ENCODE data around the gene IFNA1.

Gene IFNA1

DNA sequence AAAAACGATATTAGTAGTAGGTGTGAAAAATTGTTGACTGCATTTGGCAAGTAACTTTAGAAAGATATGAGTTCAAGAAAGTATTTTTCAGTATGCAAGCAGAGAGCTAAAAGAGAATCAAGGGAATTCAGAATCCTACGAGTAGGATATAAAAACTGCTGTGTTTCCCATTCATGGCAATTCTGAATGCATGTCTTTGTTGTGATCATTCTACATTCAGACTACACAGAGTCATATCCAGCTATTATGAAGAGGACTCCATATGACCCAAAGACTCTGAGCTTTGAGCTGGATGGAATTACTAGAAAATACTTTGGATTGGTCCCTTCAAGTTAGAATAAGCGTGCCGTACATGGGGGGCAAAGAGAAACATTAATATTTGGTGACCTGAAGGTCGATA is 29.9 kb downstream of the IFNA1 start:
- H3K4me1 Mint-ChIP-seq, result no peaks in the 10 kb centered on the region
- no peaks in the 10 kb centered on the region for H3K9me3 Mint-ChIP-seq
- TF ChIP-seq CTCF (IDR thresholded peaks at IDR 0.05; ENCODE audit: unreplicated experiment in 3 of 3), result no peak
- H3K27me3 Mint-ChIP-seq (ENCODE audit: low read depth), result peaks cover 5% of the 10 kb centered on the region
- no peak overlapping the region for H3K4me3 Mint-ChIP-seq
- H3K36me3 Mint-ChIP-seq (ENCODE audit: low read depth), result no peaks in the 10 kb centered on the region
- H3K27ac Mint-ChIP-seq, result no peak overlapping the region

DNA sequence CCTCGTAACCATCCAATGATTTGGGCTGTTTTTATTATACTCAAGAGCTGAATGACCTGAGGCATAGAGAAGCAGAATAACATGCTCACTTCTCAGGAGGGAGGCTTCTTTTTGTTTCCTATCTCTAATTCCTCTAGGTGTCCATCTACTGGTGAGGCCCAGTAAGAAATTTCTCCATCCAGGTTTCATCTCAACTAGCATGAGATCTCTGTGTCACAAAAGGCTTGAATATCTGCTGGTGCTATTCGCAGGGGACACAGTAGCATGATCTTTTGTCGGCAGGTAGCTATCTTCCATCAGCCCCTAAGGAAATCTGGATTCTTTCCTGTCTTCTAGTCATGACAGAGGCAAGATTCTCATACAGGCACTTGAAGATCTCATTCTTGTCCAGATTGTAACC is 33.0 kb downstream of the IFNA1 start:
- Mint-ChIP-seq H3K36me3 (ENCODE audit: low read depth) (no peaks in the 10 kb centered on the region), H3K4me1 (no peaks in the 10 kb centered on the region), H3K27ac (no peak overlapping the region), H3K9me3 (no peaks in the 10 kb centered on the region), H3K27me3 (ENCODE audit: low read depth) (peaks cover 5% of the 10 kb centered on the region), H3K4me3 (no peak overlapping the region)
- TF ChIP-seq CTCF (IDR thresholded peaks at IDR 0.05; ENCODE audit: unreplicated experiment in 3 of 3), result no peak

GRCh38 chr9:21477466-21477865 is 37.2 kb downstream of the IFNA1 start:
- no peaks in the 10 kb centered on the region for H3K9me3 Mint-ChIP-seq
- peaks cover 5% of the 10 kb centered on the region for H3K27me3 Mint-ChIP-seq (ENCODE audit: low read depth)
- no peak for TF ChIP-seq CTCF (IDR thresholded peaks at IDR 0.05; ENCODE audit: unreplicated experiment in 3 of 3)
- H3K27ac Mint-ChIP-seq, result no peak overlapping the region
- no peaks in the 10 kb centered on the region for H3K36me3 Mint-ChIP-seq (ENCODE audit: low read depth)
- no peak overlapping the region for H3K4me3 Mint-ChIP-seq
- no peaks in the 10 kb centered on the region for H3K4me1 Mint-ChIP-seq

GRCh38 chr9:21479152-21479702 is 39.0 kb downstream of the IFNA1 start:
- Mint-ChIP-seq H3K9me3 (no peaks in the 10 kb centered on the region), H3K27me3 (ENCODE audit: low read depth) (peaks cover 2% of the 10 kb centered on the region), H3K4me1 (no peaks in the 10 kb centered on the region), H3K4me3 (no peak overlapping the region), H3K36me3 (ENCODE audit: low read depth) (no peaks in the 10 kb centered on the region), H3K27ac (no peak overlapping the region)
- TF ChIP-seq CTCF (IDR thresholded peaks at IDR 0.05; ENCODE audit: unreplicated experiment in 3 of 3), result no peak

GRCh38 chr9:21481470-21482056 is 41.3 kb downstream of the IFNA1 start:
- Mint-ChIP-seq H3K36me3 (ENCODE audit: low read depth) (no peaks in the 10 kb centered on the region), H3K9me3 (no peaks in the 10 kb centered on the region), H3K27ac (no peak overlapping the region), H3K4me1 (no peaks in the 10 kb centered on the region), H3K4me3 (no peak overlapping the region), H3K27me3 (ENCODE audit: low read depth) (peaks cover 3% of the 10 kb centered on the region)
- no peak for TF ChIP-seq CTCF (IDR thresholded peaks at IDR 0.05; ENCODE audit: unreplicated experiment in 3 of 3)

DNA sequence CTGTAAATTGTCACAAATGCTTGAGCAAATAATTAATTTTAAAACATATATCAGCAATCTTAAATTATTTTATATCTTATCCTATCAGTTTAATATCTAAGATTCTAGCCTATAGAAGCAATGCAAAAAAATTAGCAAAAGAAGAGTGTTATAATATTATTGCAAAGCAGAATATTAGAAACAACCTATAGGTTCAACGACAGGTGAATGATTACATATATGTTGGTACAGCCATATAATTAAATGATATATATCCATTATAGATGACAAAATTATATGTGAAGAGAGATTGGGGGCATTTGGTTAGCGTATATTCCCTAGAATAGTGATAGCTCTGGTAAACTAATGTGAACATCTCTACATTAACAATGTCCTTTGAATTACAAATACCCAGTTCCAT is 42.0 kb downstream of the IFNA1 start, which contains the start of gene IFNE:
Gene IFNE (minus strand): TSS at position 101 of the 400 bp plus-strand sequence. CDS start 619 bp downstream, outside the sequence.
- Mint-ChIP-seq H3K27ac (no peak within 1 kb of the TSS), H3K4me3 (no peak within 1 kb of the TSS), H3K9me3 (no peaks in the 10 kb centered on the region), H3K36me3 (ENCODE audit: low read depth) (no peaks in the 10 kb centered on the region), H3K4me1 (no peaks in the 10 kb centered on the region), H3K27me3 (ENCODE audit: low read depth) (peaks cover 3% of the 10 kb centered on the region)
- TF ChIP-seq CTCF (IDR thresholded peaks at IDR 0.05; ENCODE audit: unreplicated experiment in 3 of 3), result no peak
